Skin epidermis (tissue), 12 donors: ENCODE data around the gene NEB.
"Not testable (repeated sequence)": the region's sequence is repeated elsewhere in the genome, so short reads cannot be mapped to it uniquely, and the experiment has no call there.

Experiments used
- H3K27ac ChIP-seq, 21 experiments: fragments of 200-600 bp; sonication (generic) in 11 of 21; one replicate each; pipeline ENCODE4 v1.5.0; 2020; ENCODE audit warnings: mild to moderate bottlenecking in 3 of 21, inconsistent platforms in 2 of 21, moderate library complexity in 2 of 21
- H3K4me3 ChIP-seq, 7 experiments: fragments of 200-600 bp; sonication (generic) in 2 of 7; one replicate each; pipeline ENCODE4 v1.5.0; 2020; ENCODE audit warnings: inconsistent platforms in 2 of 7, mild to moderate bottlenecking in 2 of 7, moderate library complexity in 1 of 7

Gene NEB

GRCh38 chr2:151627353-151627752 lies 106.9 kb downstream of the NEB start:
- Histone ChIP-seq H3K4me3 (no peak overlapping the region), H3K27ac (no peak overlapping the region)

GRCh38 chr2:151624271-151624670 lies 110.0 kb downstream of the NEB start:
- H3K4me3 ChIP-seq = no peak overlapping the region
- no peak overlapping the region for H3K27ac ChIP-seq

- Histone ChIP-seq H3K4me3 (no peak overlapping the region), H3K27ac (no peak overlapping the region)
These were observed 110.6 kb downstream of the NEB start for GRCh38 chr2:151623631-151624030.

GRCh38 chr2:151620761-151621160 lies 113.5 kb downstream of the NEB start:
- Histone ChIP-seq H3K4me3 (no peak overlapping the region), H3K27ac (no peak overlapping the region)

GRCh38 chr2:151619337-151619989 lies 114.8 kb downstream of the NEB start:
- no peak overlapping the region for H3K4me3 ChIP-seq
- H3K27ac ChIP-seq = no peak overlapping the region

GRCh38 chr2:151616760-151617339 lies 117.4 kb downstream of the NEB start:
- no peak overlapping the region for H3K4me3 ChIP-seq

GRCh38 chr2:151614606-151615306 lies 119.5 kb downstream of the NEB start:
- Histone ChIP-seq H3K4me3 (no peak overlapping the region), H3K27ac (no peak overlapping the region)

More at GRCh38 chr2:151616760-151617339, 117.4 kb downstream of the NEB start:
- H3K27ac ChIP-seq = no peak overlapping the region

GRCh38 chr2:151614159-151614558 lies 120.1 kb downstream of the NEB start:
- Histone ChIP-seq H3K27ac (no peak overlapping the region), H3K4me3 (no peak overlapping the region)

- H3K4me3 ChIP-seq = no peak overlapping the region
- no peak overlapping the region for H3K27ac ChIP-seq
These were observed 122.9 kb downstream of the NEB start for GRCh38 chr2:151611351-151611750.

GRCh38 chr2:151610310-151610709 lies 124.0 kb downstream of the NEB start:
- Histone ChIP-seq H3K27ac (no peak overlapping the region), H3K4me3 (no peak overlapping the region)

- Histone ChIP-seq H3K4me3 (no peak overlapping the region), H3K27ac (no peak overlapping the region)
These were observed 124.6 kb downstream of the NEB start for GRCh38 chr2:151609705-151610104.

- H3K4me3 ChIP-seq = not testable (repeated sequence)
These were observed 126.5 kb downstream of the NEB start for GRCh38 chr2:151607459-151608424.

GRCh38 chr2:151603530-151603929 lies 130.7 kb downstream of the NEB start:
- not testable (repeated sequence) for H3K4me3 ChIP-seq, H3K27ac ChIP-seq

More at GRCh38 chr2:151607459-151608424, 126.5 kb downstream of the NEB start:
- not testable (repeated sequence) for H3K27ac ChIP-seq

GRCh38 chr2:151602402-151602801 lies 131.9 kb downstream of the NEB start:
- H3K27ac ChIP-seq, H3K4me3 ChIP-seq: not testable (repeated sequence)

GRCh38 chr2:151601803-151602202 lies 132.5 kb downstream of the NEB start:
- not testable (repeated sequence) for H3K4me3 ChIP-seq, H3K27ac ChIP-seq

- H3K27ac ChIP-seq, H3K4me3 ChIP-seq: not testable (repeated sequence)
These were observed 137.2 kb downstream of the NEB start for GRCh38 chr2:151596903-151597608.

GRCh38 chr2:151591908-151592255 lies 142.4 kb downstream of the NEB start:
- H3K4me3 ChIP-seq, H3K27ac ChIP-seq: not testable (repeated sequence)

GRCh38 chr2:151591250-151591907 lies 142.9 kb downstream of the NEB start:
- not testable (repeated sequence) for H3K27ac ChIP-seq, H3K4me3 ChIP-seq

GRCh38 chr2:151581300-151581699 lies 153.0 kb downstream of the NEB start:
- not testable (repeated sequence) for H3K27ac ChIP-seq, H3K4me3 ChIP-seq
